Gastroesophageal sphincter (tissue), 4 donors: Measurements from ENCODE around the gene ZBTB20. TPM values are rescaled to one million over a fixed set of nuclear protein-coding genes. Genes with fewer than 3 reads are reported as not detected.

Source experiments
- ATAC-seq: fragments of 150-250 bp; one replicate; pipeline ENCODE4 v1.9.1; 2016; ENCODE audit warnings: mild to moderate bottlenecking, moderate library complexity
- H3K27ac ChIP-seq, 4 donors: fragments of 200-600 bp; sonication (generic) in 3 of 4; 1 replicate in 3 of 4; 2 replicates in 1 of 4; pipeline ENCODE4 v1.5.1; 2016 to 2019
- H3K27me3 ChIP-seq: fragments of 200-600 bp; sonication (generic); one replicate; pipeline ENCODE4 v1.5.1; 2019
- H3K36me3 ChIP-seq, 2 donors: fragments of 200-600 bp; sonication (generic); one replicate each; pipeline ENCODE4 v1.5.1; 2019; ENCODE audit warnings: control low read depth in 1 of 2
- H3K4me1 ChIP-seq, 3 donors: fragments of 200-600 bp; sonication (generic); 1 replicate in 2 of 3; 2 replicates in 1 of 3; pipeline ENCODE4 v1.5.1; 2016 to 2019; ENCODE audit warnings: control low read depth in 2 of 3
- H3K4me3 ChIP-seq, 2 donors: fragments of 200-600 bp; sonication (generic); one replicate each; pipeline ENCODE4 v1.5.1; 2019; ENCODE audit warnings: mild to moderate bottlenecking in 1 of 2, moderate library complexity in 1 of 2
- H3K9me3 ChIP-seq, 3 donors: fragments of 200-600 bp; sonication (generic); one replicate each; pipeline ENCODE4 v1.5.1; 2017 to 2019; ENCODE audit warnings: control low read depth in 2 of 3
- CTCF ChIP-seq, 4 experiments: fragments of 200-600 bp in 2 of 4; fragments of 450-650 bp in 2 of 4; sonication (generic) in 1 of 4; IDR thresholded peaks; one replicate each; pipeline ENCODE4 v1.5.1; 2017 to 2019; ENCODE audit warnings: antibody characterized with exemption in 4 of 4, mild to moderate bottlenecking in 2 of 4, moderate library complexity in 2 of 4
- EP300 ChIP-seq: sonication (generic); formaldehyde crosslinking; IDR thresholded peaks from one replicate; pipeline ENCODE4 v1.6.1; 2017; ENCODE audit warnings: antibody characterized with exemption, mild to moderate bottlenecking
- POLR2A ChIP-seq, 2 donors: fragments of 450-650 bp; IDR thresholded peaks; one replicate each; pipeline ENCODE4 v1.6.1; 2017; ENCODE audit warnings: antibody characterized with exemption in 2 of 2, mild to moderate bottlenecking in 2 of 2, moderate library complexity in 1 of 2
- POLR2AphosphoS5 ChIP-seq: sonication (generic); formaldehyde crosslinking; IDR thresholded peaks from one replicate; pipeline ENCODE4 v1.6.1; 2017; ENCODE audit warnings: antibody characterized with exemption
- WGBS, 2 donors: methylation state at CpG; one replicate each; pipeline ENCODE4 v1.1.5; 2018; ENCODE audit warnings: low coverage in 1 of 2; 5-methylcytosine and 5-hydroxymethylcytosine counted together
- total RNA-seq, 4 donors: library from RNA; depleted of rRNA; stranded (reverse); fragments of >200 nt; gene quantifications; one replicate each; pipeline ENCODE4 v1.1.0, GENCODE V29; 2016

The ZBTB20 gene
- total RNA-seq, 4 donors from 2014 or later, result 53.1 to 113 (median 98.4) TPM

- no peak for TF ChIP-seq CTCF (IDR thresholded peaks at IDR 0.05)
- no peak for TF ChIP-seq POLR2AphosphoS5
- no peak for TF ChIP-seq POLR2A (IDR thresholded peaks at IDR 0.05)
- no peak for ATAC-seq
- H3K27ac ChIP-seq, result peak overlapping the region in 1 of 4 donors; percentile 48
Measured at GRCh38 chr3:114712728-114713492, 434.2 kb downstream of the ZBTB20 start.

GRCh38 chr3:114711321-114711886 is 435.7 kb downstream of the ZBTB20 start:
- no peak overlapping the region for H3K4me3 ChIP-seq
- TF ChIP-seq POLR2AphosphoS5 (no peak), CTCF (IDR thresholded peaks at IDR 0.05) (no peak), EP300 (no peak), POLR2A (IDR thresholded peaks at IDR 0.05) (no peak)
- no peak overlapping the region for H3K27ac ChIP-seq
- ATAC-seq, result no peak
- no peaks in the 10 kb centered on the region for H3K9me3 ChIP-seq
- H3K27me3 ChIP-seq, result no peaks in the 10 kb centered on the region
- no peaks in the 10 kb centered on the region for H3K36me3 ChIP-seq
- WGBS, 2 donors, result 51 to 56% methylated on average over 2 of the region's 2 CpGs
- H3K4me1 ChIP-seq, result no peaks in the 10 kb centered on the region

More at GRCh38 chr3:114712728-114713492, 434.2 kb downstream of the ZBTB20 start:
- no peak overlapping the region for H3K4me3 ChIP-seq
- H3K27me3 ChIP-seq, result no peaks in the 10 kb centered on the region
- H3K9me3 ChIP-seq, result no peaks in the 10 kb centered on the region
- H3K36me3 ChIP-seq, result no peaks in the 10 kb centered on the region
- 84 to 88% methylated on average over 6 to 9 of the region's 9 CpGs for WGBS, 2 donors
- H3K4me1 ChIP-seq, result no peaks in the 10 kb centered on the region

- no peak for ATAC-seq
- Histone ChIP-seq H3K27ac (no peak overlapping the region), H3K4me1 (peaks cover 0 to 4% (median 0%) of the 10 kb centered on the region in 3 donors), H3K4me3 (no peak overlapping the region), H3K36me3 (no peaks in the 10 kb centered on the region), H3K9me3 (no peaks in the 10 kb centered on the region), H3K27me3 (no peaks in the 10 kb centered on the region)
- WGBS, 2 donors, result 100% methylated on average over 1 of the region's 1 CpG; no CpG with 5 or more reads in 1 of the 2 donors
- no peak for TF ChIP-seq CTCF (IDR thresholded peaks at IDR 0.05)
- no peak for TF ChIP-seq POLR2A (IDR thresholded peaks at IDR 0.05)
- TF ChIP-seq EP300, result no peak
Measured at GRCh38 chr3:114709102-114709501, 438.0 kb downstream of the ZBTB20 start.

- no peaks in the 10 kb centered on the region for H3K9me3 ChIP-seq
- no peak overlapping the region for H3K4me3 ChIP-seq
- no peaks in the 10 kb centered on the region for H3K36me3 ChIP-seq
- no peaks in the 10 kb centered on the region for H3K27me3 ChIP-seq
- ATAC-seq, result no peak
- H3K27ac ChIP-seq, result no peak overlapping the region
- TF ChIP-seq EP300 (no peak), POLR2AphosphoS5 (no peak), CTCF (IDR thresholded peaks at IDR 0.05) (no peak), POLR2A (IDR thresholded peaks at IDR 0.05) (no peak)
- H3K4me1 ChIP-seq, result peaks cover 0 to 4% (median 0%) of the 10 kb centered on the region in 3 donors
- WGBS, 2 donors, result 95 to 100% methylated on average over 2 to 4 of the region's 4 CpGs
Measured at GRCh38 chr3:114707252-114707860, 439.7 kb downstream of the ZBTB20 start.
